Measurements from ENCODE around the gene ADGRL3.

Gene ADGRL3

DNA sequence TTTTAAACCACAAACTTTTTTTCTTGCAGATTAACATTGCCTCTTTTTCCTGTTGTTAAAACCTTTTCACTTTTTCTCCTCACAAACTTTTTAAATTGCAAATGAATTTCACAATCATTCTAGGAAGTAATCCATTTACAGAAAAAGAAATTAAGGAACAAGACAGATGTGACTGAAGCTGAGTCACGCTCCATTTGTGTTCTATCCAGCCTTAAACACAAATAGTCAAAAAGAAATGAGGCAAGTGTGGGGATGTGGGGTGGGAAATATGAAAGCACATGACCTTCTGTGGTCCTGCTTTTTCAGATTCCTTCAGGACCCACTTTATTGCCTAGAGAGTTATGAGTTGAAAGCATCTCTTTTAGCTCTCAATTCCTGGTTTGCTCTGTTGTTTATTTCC is 197.0 kb downstream of the ADGRL3 start:
- no peak for DNase-seq (ENCODE audit: extremely low read depth, low read depth)
- H3K4me3 ChIP-seq (replicated peaks; ENCODE audit: low read depth, low read length): no peak overlapping the region
- TF ChIP-seq, protein P1, sequence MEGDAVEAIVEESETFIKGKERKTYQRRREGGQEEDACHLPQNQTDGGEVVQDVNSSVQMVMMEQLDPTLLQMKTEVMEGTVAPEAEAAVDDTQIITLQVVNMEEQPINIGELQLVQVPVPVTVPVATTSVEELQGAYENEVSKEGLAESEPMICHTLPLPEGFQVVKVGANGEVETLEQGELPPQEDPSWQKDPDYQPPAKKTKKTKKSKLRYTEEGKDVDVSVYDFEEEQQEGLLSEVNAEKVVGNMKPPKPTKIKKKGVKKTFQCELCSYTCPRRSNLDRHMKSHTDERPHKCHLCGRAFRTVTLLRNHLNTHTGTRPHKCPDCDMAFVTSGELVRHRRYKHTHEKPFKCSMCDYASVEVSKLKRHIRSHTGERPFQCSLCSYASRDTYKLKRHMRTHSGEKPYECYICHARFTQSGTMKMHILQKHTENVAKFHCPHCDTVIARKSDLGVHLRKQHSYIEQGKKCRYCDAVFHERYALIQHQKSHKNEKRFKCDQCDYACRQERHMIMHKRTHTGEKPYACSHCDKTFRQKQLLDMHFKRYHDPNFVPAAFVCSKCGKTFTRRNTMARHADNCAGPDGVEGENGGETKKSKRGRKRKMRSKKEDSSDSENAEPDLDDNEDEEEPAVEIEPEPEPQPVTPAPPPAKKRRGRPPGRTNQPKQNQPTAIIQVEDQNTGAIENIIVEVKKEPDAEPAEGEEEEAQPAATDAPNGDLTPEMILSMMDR (IDR thresholded peaks at IDR 0.05; ENCODE audit: low read depth, low read length, missing control alignments): no peak

DNA sequence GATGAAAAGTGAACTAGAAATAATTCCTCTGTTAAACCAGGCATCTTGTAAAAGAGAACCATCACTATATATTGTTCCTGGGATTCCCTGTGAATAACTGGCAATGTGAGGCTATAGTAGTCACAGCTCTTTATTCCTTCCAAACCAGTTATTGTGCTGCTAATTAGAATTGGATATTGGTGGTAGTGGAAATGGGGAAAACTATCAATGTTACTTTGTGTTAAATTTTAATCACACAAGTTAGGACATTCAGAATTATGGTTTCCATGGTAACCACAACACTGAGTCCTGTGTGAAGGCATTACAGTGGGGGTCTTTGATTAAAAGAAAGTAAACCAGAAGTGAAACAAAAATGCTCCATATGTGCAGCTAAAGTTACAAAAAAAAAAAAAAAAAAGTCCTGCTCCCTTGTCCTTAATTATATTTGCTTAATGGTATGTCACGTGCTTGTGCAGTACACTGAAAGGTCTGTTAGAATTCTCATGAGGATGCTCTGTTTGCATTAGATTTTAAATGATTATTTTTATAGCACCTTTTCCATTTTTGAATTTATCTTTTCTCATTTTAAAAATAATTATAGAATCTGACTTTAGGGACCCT is 200.4 kb downstream of the ADGRL3 start:
- no peak overlapping the region for H3K4me3 ChIP-seq (replicated peaks; ENCODE audit: low read depth, low read length)
- no peak for DNase-seq (ENCODE audit: extremely low read depth, low read depth)
- TF ChIP-seq, protein P1 (IDR thresholded peaks at IDR 0.05; ENCODE audit: low read depth, low read length, missing control alignments): no peak

DNA sequence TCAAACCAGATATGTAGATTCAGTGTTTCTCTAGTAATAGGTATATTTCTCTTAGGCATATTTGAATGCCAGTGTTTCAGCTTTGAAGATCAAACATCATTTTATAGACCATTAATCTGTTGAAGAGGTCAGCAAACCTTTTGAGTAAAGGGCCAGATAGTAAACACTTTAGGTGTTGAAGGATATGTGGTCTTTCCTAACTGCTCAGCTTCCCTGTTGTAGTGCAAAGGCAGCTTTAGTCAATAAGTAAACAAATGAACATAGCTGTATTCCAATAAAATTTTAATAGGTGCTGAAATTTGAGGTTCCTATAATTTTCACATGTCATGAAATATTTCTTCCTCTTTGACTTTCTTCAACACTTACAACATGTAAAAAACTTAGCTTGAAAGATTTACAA is 201.6 kb downstream of the ADGRL3 start:
- TF ChIP-seq, protein P1 (IDR thresholded peaks at IDR 0.05; ENCODE audit: low read depth, low read length, missing control alignments): no peak
- no peak overlapping the region for H3K4me3 ChIP-seq (replicated peaks; ENCODE audit: low read depth, low read length)
- no peak for DNase-seq (ENCODE audit: extremely low read depth, low read depth)

DNA sequence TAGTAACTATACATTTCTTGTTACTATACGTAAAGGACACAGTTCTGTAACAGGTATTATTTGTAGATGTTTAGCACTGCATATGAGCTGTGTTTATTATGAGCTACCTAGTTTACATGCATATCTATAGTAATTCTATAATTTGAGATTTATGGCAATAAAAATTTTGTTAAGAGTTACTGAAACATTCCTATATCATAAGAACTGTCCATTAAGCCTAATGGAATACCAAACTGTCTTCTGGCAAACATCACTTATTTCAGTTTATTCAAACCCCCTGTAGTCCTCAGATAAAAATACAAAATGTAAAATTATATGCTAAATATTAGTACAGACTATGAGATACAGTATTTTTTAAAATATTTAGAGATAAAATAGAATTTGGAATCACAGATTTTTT is 205.2 kb downstream of the ADGRL3 start:
- TF ChIP-seq, protein P1 (IDR thresholded peaks at IDR 0.05; ENCODE audit: low read depth, low read length, missing control alignments): no peak

DNA sequence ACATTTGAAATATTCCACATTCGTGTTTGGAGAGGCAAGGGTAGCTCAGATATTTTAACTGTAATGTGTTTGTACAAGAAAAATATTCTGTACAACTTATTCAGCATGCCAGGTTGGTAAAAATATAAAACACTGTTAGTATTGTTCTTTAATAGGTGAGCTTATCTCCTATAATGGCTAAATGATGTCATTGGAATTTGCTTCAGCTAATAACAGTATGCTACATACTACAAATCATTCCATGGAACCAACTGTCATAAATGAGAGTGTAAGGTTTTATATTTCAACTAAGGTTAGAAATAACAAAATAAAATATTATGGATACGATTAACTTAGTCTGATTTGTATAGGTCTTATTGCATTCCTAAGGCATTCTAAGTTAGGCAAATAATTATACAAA is 206.6 kb downstream of the ADGRL3 start:
- no peak overlapping the region for H3K4me3 ChIP-seq (replicated peaks; ENCODE audit: low read depth, low read length)
- DNase-seq (ENCODE audit: extremely low read depth, low read depth): no peak
- TF ChIP-seq, protein P1 (IDR thresholded peaks at IDR 0.05; ENCODE audit: low read depth, low read length, missing control alignments): no peak

More for the DNA sequence above, 205.2 kb downstream of the ADGRL3 start:
- no peak for DNase-seq (ENCODE audit: extremely low read depth, low read depth)
- H3K4me3 ChIP-seq (replicated peaks; ENCODE audit: low read depth, low read length): no peak overlapping the region

DNA sequence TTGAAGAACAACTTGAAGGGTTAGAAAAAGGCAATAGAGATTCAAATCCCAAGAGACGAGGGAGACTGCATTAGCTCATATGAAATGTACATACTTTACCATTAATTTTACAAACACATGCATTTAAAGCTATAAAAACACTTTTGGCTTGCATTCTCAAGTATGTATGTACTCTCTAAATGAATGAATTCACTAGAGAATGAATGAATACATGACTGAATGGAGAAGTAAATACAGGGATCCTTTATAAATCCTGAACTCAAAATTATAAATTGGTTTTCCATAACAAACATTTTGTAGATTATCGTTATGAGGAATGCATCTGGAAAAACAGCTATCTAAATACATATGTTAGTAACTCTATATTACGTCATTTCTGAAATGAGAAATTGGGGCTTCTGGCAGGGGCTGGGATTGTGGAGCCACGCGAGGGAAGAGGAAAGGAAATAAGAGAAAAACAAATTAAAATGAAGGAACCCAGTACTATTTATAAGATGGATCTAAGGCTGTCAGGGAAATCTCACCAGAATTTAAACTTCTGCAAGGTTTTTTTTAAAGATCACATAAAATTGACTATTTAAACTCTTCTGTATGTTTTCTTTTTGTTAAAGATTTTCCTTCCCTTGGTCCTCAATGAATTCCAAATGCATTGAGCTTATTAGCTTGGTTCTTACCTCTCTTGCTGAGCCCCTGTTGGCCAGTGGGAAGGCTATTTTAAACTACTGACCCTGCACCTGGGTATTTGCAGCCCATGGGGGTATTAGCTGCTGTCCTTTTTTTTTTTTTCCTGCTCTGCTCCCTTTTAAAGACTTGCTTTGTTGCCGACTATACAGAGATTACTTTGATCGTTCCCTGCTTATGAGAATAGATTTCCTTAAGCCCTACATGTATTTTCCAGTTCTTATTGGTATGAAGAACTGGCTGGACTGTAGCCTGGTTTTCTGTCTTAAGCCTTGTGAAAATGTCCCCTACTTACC is 207.8 kb downstream of the ADGRL3 start:
- no peak for DNase-seq (ENCODE audit: extremely low read depth, low read depth)
- no peak overlapping the region for H3K4me3 ChIP-seq (replicated peaks; ENCODE audit: low read depth, low read length)
- TF ChIP-seq, protein P1 (IDR thresholded peaks at IDR 0.05; ENCODE audit: low read depth, low read length, missing control alignments): no peak
